Measurements from ENCODE around the gene TPH1.

The TPH1 gene

GRCh38 chr11:18064450-18065054 is 18.5 kb upstream of the TPH1 start:
- no peak for TF ChIP-seq CTCF (IDR thresholded peaks at IDR 0.05; ENCODE audit: low read depth, low read length, poor library complexity, severe bottlenecking)
- TF ChIP-seq EZH2phosphoT487 (IDR thresholded peaks at IDR 0.05; ENCODE audit: borderline replicate concordance, low read length), result no peak
- Histone ChIP-seq H3K9me2 (replicated peaks; ENCODE audit: control insufficient read depth, low read length) (no peaks in the 10 kb centered on the region), H3K4me1 (ENCODE audit: control insufficient read depth, low read length) (peaks cover 5% of the 10 kb centered on the region), H4K20me1 (ENCODE audit: control insufficient read depth, insufficient read depth, low read depth, low read length) (no peaks in the 10 kb centered on the region), H3K27me3 (ENCODE audit: control insufficient read depth, low read length) (0 out of 2 replicates have a peak, but pooled peaks cover 2% of the 10 kb centered on the region), H3K27ac (ENCODE audit: low read depth, low read length) (no peak overlapping the region), H3K79me2 (ENCODE audit: control insufficient read depth, low read length) (no peaks in the 10 kb centered on the region), H3K9me3 (ENCODE audit: control insufficient read depth, insufficient read depth, low read length) (no peaks in the 10 kb centered on the region), H3F3A (ENCODE audit: control insufficient read depth, insufficient read depth) (no peaks in the 10 kb centered on the region), H3K36me3 (ENCODE audit: control insufficient read depth, low read length) (no peaks in the 10 kb centered on the region), H3K4me2 (ENCODE audit: low read length) (no peak overlapping the region), H3K4me3 (ENCODE audit: low read length) (no peak overlapping the region)

- H3K27me3 ChIP-seq (ENCODE audit: control insufficient read depth, low read length), result 0 out of 2 replicates have a peak, but pooled peaks cover 2% of the 10 kb centered on the region
- H3K9me3 ChIP-seq (ENCODE audit: control insufficient read depth, insufficient read depth, low read length), result no peaks in the 10 kb centered on the region
- H3K4me2 ChIP-seq (ENCODE audit: low read length), result no peak overlapping the region
- H3K4me3 ChIP-seq (ENCODE audit: low read length), result no peak overlapping the region
- H3K79me2 ChIP-seq (ENCODE audit: control insufficient read depth, low read length), result no peaks in the 10 kb centered on the region
- no peak for TF ChIP-seq CTCF (IDR thresholded peaks at IDR 0.05; ENCODE audit: low read depth, low read length, poor library complexity, severe bottlenecking)
- TF ChIP-seq EZH2phosphoT487 (IDR thresholded peaks at IDR 0.05; ENCODE audit: borderline replicate concordance, low read length), result no peak
- H4K20me1 ChIP-seq (ENCODE audit: control insufficient read depth, insufficient read depth, low read depth, low read length), result no peaks in the 10 kb centered on the region
- H3F3A ChIP-seq (ENCODE audit: control insufficient read depth, insufficient read depth), result no peaks in the 10 kb centered on the region
- H3K9me2 ChIP-seq (replicated peaks; ENCODE audit: control insufficient read depth, low read length), result no peaks in the 10 kb centered on the region
- no peaks in the 10 kb centered on the region for H3K36me3 ChIP-seq (ENCODE audit: control insufficient read depth, low read length)
- no peak overlapping the region for H3K27ac ChIP-seq (ENCODE audit: low read depth, low read length)
- H3K4me1 ChIP-seq (ENCODE audit: control insufficient read depth, low read length), result peaks cover 5% of the 10 kb centered on the region
Measured at GRCh38 chr11:18063862-18064434, 17.9 kb upstream of the TPH1 start.

GRCh38 chr11:18063125-18063524 is 17.1 kb upstream of the TPH1 start:
- Histone ChIP-seq H3K27ac (ENCODE audit: low read depth, low read length) (no peak overlapping the region), H3K4me2 (ENCODE audit: low read length) (no peak overlapping the region), H3K27me3 (ENCODE audit: control insufficient read depth, low read length) (0 out of 2 replicates have a peak, but pooled peaks cover 2% of the 10 kb centered on the region), H3K4me3 (ENCODE audit: low read length) (no peak overlapping the region), H3K4me1 (ENCODE audit: control insufficient read depth, low read length) (peaks cover 5% of the 10 kb centered on the region), H3K9me3 (ENCODE audit: control insufficient read depth, insufficient read depth, low read length) (no peaks in the 10 kb centered on the region), H3K79me2 (ENCODE audit: control insufficient read depth, low read length) (no peaks in the 10 kb centered on the region), H3K9me2 (replicated peaks; ENCODE audit: control insufficient read depth, low read length) (no peaks in the 10 kb centered on the region), H3F3A (ENCODE audit: control insufficient read depth, insufficient read depth) (no peaks in the 10 kb centered on the region), H4K20me1 (ENCODE audit: control insufficient read depth, insufficient read depth, low read depth, low read length) (no peaks in the 10 kb centered on the region), H3K36me3 (ENCODE audit: control insufficient read depth, low read length) (no peaks in the 10 kb centered on the region)
- no peak for TF ChIP-seq CTCF (IDR thresholded peaks at IDR 0.05; ENCODE audit: low read depth, low read length, poor library complexity, severe bottlenecking)
- no peak for TF ChIP-seq EZH2phosphoT487 (IDR thresholded peaks at IDR 0.05; ENCODE audit: borderline replicate concordance, low read length)

Data from DOHH2 (cell line).